ENCODE measurements around the gene SPECC1. TPM values are rescaled to one million over a fixed set of nuclear protein-coding genes. Genes with fewer than 3 reads are reported as not detected.

Gene SPECC1
- total and polyA plus RNA-seq, 10 of the 15 experiments (the other 5 are each of a cell fraction or from before 2014, with no cell fraction given): 6.4 to 40.6 (median 23.9) TPM

DNA sequence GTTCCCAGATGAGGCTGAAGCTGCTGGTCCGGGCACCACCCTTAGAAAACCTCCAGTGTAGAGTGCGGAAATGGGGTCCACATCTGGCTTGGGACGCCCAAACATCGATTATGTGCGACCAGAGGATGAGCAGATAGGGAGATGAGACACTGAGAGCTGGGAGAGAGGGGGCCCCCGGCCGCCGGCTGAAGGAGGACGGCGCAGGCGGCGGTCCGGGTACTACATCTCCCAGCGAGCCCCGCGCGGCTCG lies 182 bp upstream of the SPECC1 start (continued):
- TF ChIP-seq, protein P1, sequence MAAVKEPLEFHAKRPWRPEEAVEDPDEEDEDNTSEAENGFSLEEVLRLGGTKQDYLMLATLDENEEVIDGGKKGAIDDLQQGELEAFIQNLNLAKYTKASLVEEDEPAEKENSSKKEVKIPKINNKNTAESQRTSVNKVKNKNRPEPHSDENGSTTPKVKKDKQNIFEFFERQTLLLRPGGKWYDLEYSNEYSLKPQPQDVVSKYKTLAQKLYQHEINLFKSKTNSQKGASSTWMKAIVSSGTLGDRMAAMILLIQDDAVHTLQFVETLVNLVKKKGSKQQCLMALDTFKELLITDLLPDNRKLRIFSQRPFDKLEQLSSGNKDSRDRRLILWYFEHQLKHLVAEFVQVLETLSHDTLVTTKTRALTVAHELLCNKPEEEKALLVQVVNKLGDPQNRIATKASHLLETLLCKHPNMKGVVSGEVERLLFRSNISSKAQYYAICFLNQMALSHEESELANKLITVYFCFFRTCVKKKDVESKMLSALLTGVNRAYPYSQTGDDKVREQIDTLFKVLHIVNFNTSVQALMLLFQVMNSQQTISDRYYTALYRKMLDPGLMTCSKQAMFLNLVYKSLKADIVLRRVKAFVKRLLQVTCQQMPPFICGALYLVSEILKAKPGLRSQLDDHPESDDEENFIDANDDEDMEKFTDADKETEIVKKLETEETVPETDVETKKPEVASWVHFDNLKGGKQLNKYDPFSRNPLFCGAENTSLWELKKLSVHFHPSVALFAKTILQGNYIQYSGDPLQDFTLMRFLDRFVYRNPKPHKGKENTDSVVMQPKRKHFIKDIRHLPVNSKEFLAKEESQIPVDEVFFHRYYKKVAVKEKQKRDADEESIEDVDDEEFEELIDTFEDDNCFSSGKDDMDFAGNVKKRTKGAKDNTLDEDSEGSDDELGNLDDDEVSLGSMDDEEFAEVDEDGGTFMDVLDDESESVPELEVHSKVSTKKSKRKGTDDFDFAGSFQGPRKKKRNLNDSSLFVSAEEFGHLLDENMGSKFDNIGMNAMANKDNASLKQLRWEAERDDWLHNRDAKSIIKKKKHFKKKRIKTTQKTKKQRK (IDR thresholded peaks at IDR 0.05; ENCODE audit: low read depth, low read length): no peak
- TF ChIP-seq, protein P2, sequence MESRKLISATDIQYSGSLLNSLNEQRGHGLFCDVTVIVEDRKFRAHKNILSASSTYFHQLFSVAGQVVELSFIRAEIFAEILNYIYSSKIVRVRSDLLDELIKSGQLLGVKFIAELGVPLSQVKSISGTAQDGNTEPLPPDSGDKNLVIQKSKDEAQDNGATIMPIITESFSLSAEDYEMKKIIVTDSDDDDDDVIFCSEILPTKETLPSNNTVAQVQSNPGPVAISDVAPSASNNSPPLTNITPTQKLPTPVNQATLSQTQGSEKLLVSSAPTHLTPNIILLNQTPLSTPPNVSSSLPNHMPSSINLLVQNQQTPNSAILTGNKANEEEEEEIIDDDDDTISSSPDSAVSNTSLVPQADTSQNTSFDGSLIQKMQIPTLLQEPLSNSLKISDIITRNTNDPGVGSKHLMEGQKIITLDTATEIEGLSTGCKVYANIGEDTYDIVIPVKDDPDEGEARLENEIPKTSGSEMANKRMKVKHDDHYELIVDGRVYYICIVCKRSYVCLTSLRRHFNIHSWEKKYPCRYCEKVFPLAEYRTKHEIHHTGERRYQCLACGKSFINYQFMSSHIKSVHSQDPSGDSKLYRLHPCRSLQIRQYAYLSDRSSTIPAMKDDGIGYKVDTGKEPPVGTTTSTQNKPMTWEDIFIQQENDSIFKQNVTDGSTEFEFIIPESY (IDR thresholded peaks at IDR 0.05): no peak
- TF ChIP-seq, protein P3, sequence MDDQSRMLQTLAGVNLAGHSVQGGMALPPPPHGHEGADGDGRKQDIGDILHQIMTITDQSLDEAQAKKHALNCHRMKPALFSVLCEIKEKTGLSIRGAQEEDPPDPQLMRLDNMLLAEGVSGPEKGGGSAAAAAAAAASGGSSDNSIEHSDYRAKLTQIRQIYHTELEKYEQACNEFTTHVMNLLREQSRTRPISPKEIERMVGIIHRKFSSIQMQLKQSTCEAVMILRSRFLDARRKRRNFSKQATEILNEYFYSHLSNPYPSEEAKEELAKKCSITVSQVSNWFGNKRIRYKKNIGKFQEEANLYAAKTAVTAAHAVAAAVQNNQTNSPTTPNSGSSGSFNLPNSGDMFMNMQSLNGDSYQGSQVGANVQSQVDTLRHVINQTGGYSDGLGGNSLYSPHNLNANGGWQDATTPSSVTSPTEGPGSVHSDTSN (IDR thresholded peaks at IDR 0.05; ENCODE audit: insufficient replicate concordance, low read depth, low read length): no peak
- TF ChIP-seq ASH2L (IDR thresholded peaks at IDR 0.05; ENCODE audit: borderline replicate concordance, low read depth): no peak
- TF ChIP-seq, protein P4, sequence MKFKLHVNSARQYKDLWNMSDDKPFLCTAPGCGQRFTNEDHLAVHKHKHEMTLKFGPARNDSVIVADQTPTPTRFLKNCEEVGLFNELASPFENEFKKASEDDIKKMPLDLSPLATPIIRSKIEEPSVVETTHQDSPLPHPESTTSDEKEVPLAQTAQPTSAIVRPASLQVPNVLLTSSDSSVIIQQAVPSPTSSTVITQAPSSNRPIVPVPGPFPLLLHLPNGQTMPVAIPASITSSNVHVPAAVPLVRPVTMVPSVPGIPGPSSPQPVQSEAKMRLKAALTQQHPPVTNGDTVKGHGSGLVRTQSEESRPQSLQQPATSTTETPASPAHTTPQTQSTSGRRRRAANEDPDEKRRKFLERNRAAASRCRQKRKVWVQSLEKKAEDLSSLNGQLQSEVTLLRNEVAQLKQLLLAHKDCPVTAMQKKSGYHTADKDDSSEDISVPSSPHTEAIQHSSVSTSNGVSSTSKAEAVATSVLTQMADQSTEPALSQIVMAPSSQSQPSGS (IDR thresholded peaks at IDR 0.05; ENCODE audit: low read length): no peak
- TF ChIP-seq, protein P5, sequence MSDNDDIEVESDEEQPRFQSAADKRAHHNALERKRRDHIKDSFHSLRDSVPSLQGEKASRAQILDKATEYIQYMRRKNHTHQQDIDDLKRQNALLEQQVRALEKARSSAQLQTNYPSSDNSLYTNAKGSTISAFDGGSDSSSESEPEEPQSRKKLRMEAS (IDR thresholded peaks at IDR 0.05; ENCODE audit: low read depth, low read length): no peak
- no peak; the same call in 1 of the 2 replicates for TF ChIP-seq SMC3 (IDR thresholded peaks at IDR 0.05; ENCODE audit: borderline replicate concordance, low read length)
- TF ChIP-seq RFX5 (IDR thresholded peaks at IDR 0.05; ENCODE audit: low read depth, low read length): no peak
- 0 out of 2 replicates have a peak, but pooled peaks have one; percentile 38 for TF ChIP-seq SIN3A (IDR thresholded peaks at IDR 0.05; ENCODE audit: low read depth, low read length)
- no peak for TF ChIP-seq RAD21 (IDR thresholded peaks at IDR 0.05; ENCODE audit: insufficient read depth, low read depth, low read length)
- TF ChIP-seq BMI1 (IDR thresholded peaks at IDR 0.05; ENCODE audit: borderline replicate concordance): no peak
- TF ChIP-seq KLF5 (IDR thresholded peaks at IDR 0.05; ENCODE audit: partially characterized antibody): no peak
- TF ChIP-seq ZBED1 (IDR thresholded peaks at IDR 0.05; ENCODE audit: borderline replicate concordance): no peak
- no peak for TF ChIP-seq PAX5 (IDR thresholded peaks at IDR 0.05; ENCODE audit: borderline replicate concordance, low read depth, low read length)
- no peak for TF ChIP-seq EED (IDR thresholded peaks at IDR 0.05; ENCODE audit: low read depth)
- no peak for TF ChIP-seq YBX1 (IDR thresholded peaks at IDR 0.05)
- no peak for TF ChIP-seq NRF1 (conservative IDR thresholded peaks at IDR 0.05; ENCODE audit: low read depth, low read length)
- TF ChIP-seq NR2C1 (IDR thresholded peaks at IDR 0.05): no peak
- TF ChIP-seq ZNF217 (IDR thresholded peaks at IDR 0.05): 0 out of 2 replicates have a peak, but pooled peaks have one; percentile 33
- TF ChIP-seq RELA (IDR thresholded peaks at IDR 0.05; ENCODE audit: borderline replicate concordance, partially characterized antibody): no peak
- no peak for TF ChIP-seq MYB (IDR thresholded peaks at IDR 0.05; ENCODE audit: borderline replicate concordance, low read depth, low read length)
- no peak for TF ChIP-seq CEBPB (IDR thresholded peaks at IDR 0.05; ENCODE audit: borderline replicate concordance in 1 of 2, low read depth in 2 of 2, low read length in 2 of 2)
